ENCODE measurements around the gene DNAH8. TPM values are rescaled to one million over a fixed set of nuclear protein-coding genes. Genes with fewer than 3 reads are reported as not detected.

Gene DNAH8
- total and polyA plus RNA-seq, 2 donors (not counting 3 experiments of a cell fraction or from before 2014, with no cell fraction given): 0.29 to 0.61 TPM

- H3K4me1 ChIP-seq (ENCODE audit: control insufficient read depth, extremely low read depth, insufficient read depth, low read length): no peaks in the 10 kb centered on the region
- no TSS peak for BruUV-seq (replicated peaks)
- ChIA-PET POLR2A (no interaction called here), CTCF (interaction anchor here (0.7 to 1.4 kb wide), 9 partner anchors 12 to 170 kb away, joined by 3 to 7 read pairs (median 5); no protein-coding TSS in a partner anchor)
- H3K4me3 ChIP-seq (replicated peaks in 1 of 3; ENCODE audit: insufficient read depth in 1 of 3, low read depth in 1 of 3, low read length in 3 of 3): no peak overlapping the region
- no peak for FAIRE-seq
- H3K4me2 ChIP-seq (ENCODE audit: insufficient read depth, low read length): no peak overlapping the region
- DNase-seq (ENCODE audit: low read depth, low spot score): peak; percentile 15
- no peaks in the 10 kb centered on the region for H4K20me1 ChIP-seq (replicated peaks; ENCODE audit: control insufficient read depth, extremely low read depth, insufficient read depth, low read length)
- no peaks in the 10 kb centered on the region for H3K9me1 ChIP-seq (replicated peaks; ENCODE audit: control insufficient read depth, extremely low read depth, insufficient read depth, low read length)
- dilution Hi-C loops (cut with MboI; ENCODE audit: extremely low pct_ligation_motif_present, low sequenced_read_pairs) (no loop called here), intact Hi-C loops (cut with micrococcal nuclease) (no loop called here)
- TF ChIP-seq MYC (IDR thresholded peaks at IDR 0.05; ENCODE audit: low read depth, low read length): no peak
- TF ChIP-seq CTCF (IDR thresholded peaks at IDR 0.05; ENCODE audit: extremely low read depth in 1 of 2, insufficient read depth in 1 of 2, low read depth in 1 of 2, low read length in 2 of 2): peak; percentile 6 to 27
- H3K36me3 ChIP-seq (ENCODE audit: control insufficient read depth in 2 of 2, extremely low read depth in 1 of 2, insufficient read depth in 2 of 2, low read length in 2 of 2): no peaks in the 10 kb centered on the region
- H3K27me3 ChIP-seq (ENCODE audit: control insufficient read depth in 2 of 2, insufficient read depth in 2 of 2, low read length in 2 of 2): peaks cover 0 to 2% of the 10 kb centered on the region in 2 experiments
- H3K79me2 ChIP-seq (ENCODE audit: control insufficient read depth, insufficient read depth, low read length): no peaks in the 10 kb centered on the region
- no peaks in the 10 kb centered on the region for H3K9me3 ChIP-seq (replicated peaks; ENCODE audit: control insufficient read depth, insufficient read depth, low read length)
- H2AFZ ChIP-seq (ENCODE audit: low read depth, low read length): no peak overlapping the region
- H3K27ac ChIP-seq (ENCODE audit: insufficient read depth, low read depth, low read length): no peak overlapping the region
- H3K9ac ChIP-seq (replicated peaks; ENCODE audit: extremely low read depth, insufficient read depth, low read length): no peak overlapping the region
These were observed 24.4 kb downstream of the DNAH8 start for GRCh38 chr6:38739532-38739931.

GRCh38 chr6:38749473-38749872 lies 34.4 kb downstream of the DNAH8 start:
- intact Hi-C loops (cut with micrococcal nuclease) (no loop called here), dilution Hi-C loops (cut with MboI; ENCODE audit: extremely low pct_ligation_motif_present, low sequenced_read_pairs) (no loop called here)
- BruUV-seq (replicated peaks): no TSS peak
- FAIRE-seq: no peak
- Histone ChIP-seq H3K9ac (replicated peaks; ENCODE audit: extremely low read depth, insufficient read depth, low read length) (no peak overlapping the region), H3K79me2 (ENCODE audit: control insufficient read depth, insufficient read depth, low read length) (no peaks in the 10 kb centered on the region), H3K4me3 (replicated peaks in 1 of 3; ENCODE audit: insufficient read depth in 1 of 3, low read depth in 1 of 3, low read length in 3 of 3) (no peak overlapping the region), H3K27me3 (ENCODE audit: control insufficient read depth in 2 of 2, insufficient read depth in 2 of 2, low read length in 2 of 2) (no peaks in the 10 kb centered on the region), H2AFZ (ENCODE audit: low read depth, low read length) (no peak overlapping the region), H3K9me3 (replicated peaks; ENCODE audit: control insufficient read depth, insufficient read depth, low read length) (no peaks in the 10 kb centered on the region), H3K9me1 (replicated peaks; ENCODE audit: control insufficient read depth, extremely low read depth, insufficient read depth, low read length) (no peaks in the 10 kb centered on the region), H3K36me3 (ENCODE audit: control insufficient read depth in 2 of 2, extremely low read depth in 1 of 2, insufficient read depth in 2 of 2, low read length in 2 of 2) (no peaks in the 10 kb centered on the region), H4K20me1 (replicated peaks; ENCODE audit: control insufficient read depth, extremely low read depth, insufficient read depth, low read length) (no peaks in the 10 kb centered on the region), H3K4me2 (ENCODE audit: insufficient read depth, low read length) (no peak overlapping the region), H3K27ac (ENCODE audit: insufficient read depth, low read depth, low read length) (no peak overlapping the region), H3K4me1 (ENCODE audit: control insufficient read depth, extremely low read depth, insufficient read depth, low read length) (no peaks in the 10 kb centered on the region)
- TF ChIP-seq POLR2A (IDR thresholded peaks at IDR 0.05; ENCODE audit: low read depth, low read length) (no peak), GATA2 (IDR thresholded peaks at IDR 0.05; ENCODE audit: insufficient read depth, insufficient read length, low read depth, low read length) (no peak), EZH2 (IDR thresholded peaks at IDR 0.05; ENCODE audit: borderline replicate concordance, low read depth, low read length, severe bottlenecking) (no peak), CTCF (IDR thresholded peaks at IDR 0.05; ENCODE audit: extremely low read depth in 1 of 2, insufficient read depth in 1 of 2, low read depth in 1 of 2, low read length in 2 of 2) (no peak), FOS (IDR thresholded peaks at IDR 0.05; ENCODE audit: borderline replicate concordance, insufficient read depth, low read length) (no peak), MAX (IDR thresholded peaks at IDR 0.05; ENCODE audit: insufficient read depth, insufficient read length) (no peak)
- POLR2A ChIA-PET: no interaction called here
- CTCF ChIA-PET: interaction anchor here (1.5 kb wide), 1 partner anchor 24 kb away, joined by 3 read pairs; no protein-coding TSS in a partner anchor
- DNase-seq (ENCODE audit: low read depth, low spot score): no peak
